Esophagus muscularis mucosa (tissue), 4 donors: Measurements from ENCODE around the gene ANKRD44.

ENCODE experiments used
- CTCF ChIP-seq, 3 experiments: fragments of 200-600 bp in 2 of 3; fragments of 450-650 bp in 1 of 3; sonication (generic) in 2 of 3; IDR thresholded peaks; one replicate each; pipeline ENCODE4 v1.5.1; 2017 to 2019; ENCODE audit warnings: antibody characterized with exemption in 3 of 3, mild to moderate bottlenecking in 2 of 3, moderate library complexity in 1 of 3
- EP300 ChIP-seq: sonication (generic); formaldehyde crosslinking; IDR thresholded peaks from one replicate; pipeline ENCODE4 v1.6.1; 2017; ENCODE audit warnings: antibody characterized with exemption
- POLR2A ChIP-seq: fragments of 450-650 bp; IDR thresholded peaks from one replicate; pipeline ENCODE4 v1.6.1; 2017; ENCODE audit warnings: antibody characterized with exemption, moderate library complexity, mild to moderate bottlenecking, low read depth
- POLR2AphosphoS5 ChIP-seq, 2 donors: sonication (generic); formaldehyde crosslinking; IDR thresholded peaks; one replicate each; pipeline ENCODE4 v1.6.1; 2017; ENCODE audit warnings: antibody characterized with exemption in 2 of 2

DNA sequence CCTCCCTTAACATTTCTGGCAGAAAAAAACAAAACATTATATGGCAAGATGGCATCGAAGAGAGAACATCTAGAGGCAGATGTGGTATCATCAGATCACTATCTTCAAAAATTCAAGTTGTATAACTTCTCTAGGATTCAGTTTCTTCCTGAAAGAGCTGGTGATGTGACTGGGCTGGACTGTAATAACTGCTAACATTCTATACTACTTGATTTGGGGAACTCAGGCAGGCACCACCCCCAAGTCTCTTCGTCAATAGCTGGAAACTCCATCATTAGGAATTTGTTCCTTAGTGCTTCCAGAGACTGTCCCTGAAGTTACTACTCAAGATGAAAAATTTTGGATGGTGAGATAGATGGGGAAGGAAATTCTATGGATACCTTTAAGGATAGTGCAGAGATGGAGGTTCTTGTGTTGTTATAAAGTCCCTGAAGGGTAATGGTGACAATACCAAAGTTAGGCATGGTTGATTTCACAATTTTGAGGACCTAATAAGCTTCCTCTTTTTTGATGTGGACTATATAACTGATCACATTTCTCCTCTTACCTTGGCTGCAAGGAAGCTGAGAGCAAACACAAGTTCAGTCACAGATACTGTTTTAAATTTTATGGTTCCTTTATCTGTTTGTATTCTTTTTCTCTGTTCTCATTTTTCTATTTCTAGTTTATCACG is 324.9 kb downstream of the ANKRD44 start:
- no peak for TF ChIP-seq CTCF (IDR thresholded peaks at IDR 0.05)
- TF ChIP-seq POLR2A, result no peak
- TF ChIP-seq POLR2AphosphoS5 (IDR thresholded peaks at IDR 0.05), result no peak
- TF ChIP-seq EP300, result no peak
